ENCODE results near the gene PIGZ.

DNA sequence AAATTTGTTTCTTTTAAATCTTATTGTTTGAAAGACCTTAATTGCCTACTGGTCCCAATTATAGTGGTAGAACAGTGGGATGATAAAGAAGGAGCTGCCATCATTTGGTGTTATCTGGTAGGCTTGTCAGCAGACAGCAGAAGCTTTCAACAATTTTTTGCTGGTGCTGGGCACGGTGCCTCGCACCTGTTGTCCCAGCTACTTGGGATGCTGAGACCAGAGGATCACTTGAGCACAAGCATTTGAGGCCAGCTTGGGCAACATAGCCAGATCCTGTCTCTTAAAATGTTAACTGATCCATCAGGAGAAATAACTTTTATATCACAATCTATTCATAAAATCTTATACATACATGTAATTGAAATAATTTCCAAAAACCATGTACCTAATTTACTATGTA lies 64.9 kb downstream of the PIGZ start:
- TF ChIP-seq POLR2A (IDR thresholded peaks at IDR 0.05) (no peak), CTCF (IDR thresholded peaks at IDR 0.05) (no peak), POLR2AphosphoS5 (IDR thresholded peaks at IDR 0.05) (no peak), EP300 (IDR thresholded peaks at IDR 0.05) (no peak)
